Lung (tissue), 12 donors: ENCODE results near the gene KRTAP22-2. TPM values are rescaled to one million over a fixed set of nuclear protein-coding genes. Genes with fewer than 3 reads are reported as not detected.

ENCODE experiments used
- ATAC-seq: fragments of 200-7000 bp; cut with Tn5 transposase; one replicate; pipeline ENCODE4 v1.9.1; 2020; ENCODE audit warnings: moderate number of reproducible peaks; ENCODE audit not compliant: insufficient read depth, low FRiP score
- DNase-seq, 3 donors: peaks; one replicate each; pipeline ENCODE4 v3.0.0-alpha.2; 2013 to 2017
- H3K27ac ChIP-seq, 2 donors: one replicate each; pipeline ENCODE4 v1.5.1; 2013; ENCODE audit warnings: mild to moderate bottlenecking in 2 of 2, moderate library complexity in 2 of 2, control low read depth in 1 of 2, inconsistent platforms in 1 of 2, low read depth in 1 of 2, low read length in 1 of 2
- H3K27me3 ChIP-seq, 3 donors: one replicate each; pipeline ENCODE4 v1.5.1; 2013; ENCODE audit warnings: low read length in 2 of 3; ENCODE audit not compliant: control insufficient read depth in 3 of 3, insufficient read depth in 3 of 3
- H3K36me3 ChIP-seq, 4 donors: one replicate each; pipeline ENCODE4 v1.5.1; 2013; ENCODE audit warnings: low read length in 4 of 4, mild to moderate bottlenecking in 1 of 4, moderate library complexity in 1 of 4; ENCODE audit not compliant: control insufficient read depth in 4 of 4, insufficient read depth in 4 of 4
- H3K4me1 ChIP-seq, 5 donors: one replicate each; pipeline ENCODE4 v1.5.1; 2013; ENCODE audit warnings: low read length in 5 of 5, mild to moderate bottlenecking in 2 of 5, moderate library complexity in 1 of 5; ENCODE audit not compliant: control insufficient read depth in 5 of 5, insufficient read depth in 5 of 5
- H3K4me3 ChIP-seq: one replicate; pipeline ENCODE4 v1.5.1; 2013; ENCODE audit warnings: mild to moderate bottlenecking, control low read depth, moderate library complexity
- H3K9ac ChIP-seq, 2 donors: one replicate each; pipeline ENCODE4 v1.5.1; 2013; ENCODE audit warnings: low read length in 2 of 2, control low read depth in 1 of 2; ENCODE audit not compliant: insufficient read depth in 1 of 2
- H3K9me3 ChIP-seq, 4 donors: one replicate each; pipeline ENCODE4 v1.5.1; 2013; ENCODE audit warnings: low read length in 3 of 4, mild to moderate bottlenecking in 1 of 4, moderate library complexity in 1 of 4; ENCODE audit not compliant: control insufficient read depth in 4 of 4, insufficient read depth in 3 of 4
- WGBS, 2 donors: extraction: QIAGEN DNeasy Blood & Tissue Kit; methylation state at CpG; one replicate each; pipeline ENCODE4 v1.1.7; 2013; 5-methylcytosine and 5-hydroxymethylcytosine counted together
- polyA plus RNA-seq, 2 donors: library from polyadenylated mRNA; stranded (reverse); fragments of 200-250 nt; gene quantifications; one replicate each; pipeline ENCODE4 v1.2.1, GENCODE V29; 2013
- total RNA-seq, 2 donors: library from RNA; depleted of rRNA in 1 of 2; stranded (reverse); fragments of >200 nt in 1 of 2; gene quantifications; one replicate each; pipeline ENCODE4 v1.2.1, GENCODE V29; 2014 to 2021
- TF ChIP-seq, protein P1 (sequence below): IDR thresholded peaks from 2 replicates; pipeline ENCODE4 v1.5.1; 2012; ENCODE audit warnings: mild to moderate bottlenecking; ENCODE audit errors: control extremely low read depth, extremely low read depth
- donor health status: control.
- donor health status: control.
- donor health status: Bipolar disorder and iron deficiency.
- donor health status: healthy.
- donor health status: DM: yes; HTN: yes; CAD: no.

The KRTAP22-2 gene
- total and polyA plus RNA-seq, 4 donors: not detected

GRCh38 chr21:30628109-30628508 is 37.9 kb upstream of the KRTAP22-2 start:
- Histone ChIP-seq H3K9me3 (peaks cover 0 to 12% (median 2%) of the 10 kb centered on the region in 4 donors), H3K4me3 (no peak overlapping the region), H3K27ac (no peak overlapping the region), H3K36me3 (no peaks in the 10 kb centered on the region), H3K27me3 (no peaks in the 10 kb centered on the region), H3K9ac (no peak overlapping the region), H3K4me1 (no peaks in the 10 kb centered on the region)
- WGBS, 2 donors: 75 to 82% methylated on average over 4 of the region's 4 CpGs
- DNase-seq (no peak), ATAC-seq (no peak)
- TF ChIP-seq, protein P1, sequence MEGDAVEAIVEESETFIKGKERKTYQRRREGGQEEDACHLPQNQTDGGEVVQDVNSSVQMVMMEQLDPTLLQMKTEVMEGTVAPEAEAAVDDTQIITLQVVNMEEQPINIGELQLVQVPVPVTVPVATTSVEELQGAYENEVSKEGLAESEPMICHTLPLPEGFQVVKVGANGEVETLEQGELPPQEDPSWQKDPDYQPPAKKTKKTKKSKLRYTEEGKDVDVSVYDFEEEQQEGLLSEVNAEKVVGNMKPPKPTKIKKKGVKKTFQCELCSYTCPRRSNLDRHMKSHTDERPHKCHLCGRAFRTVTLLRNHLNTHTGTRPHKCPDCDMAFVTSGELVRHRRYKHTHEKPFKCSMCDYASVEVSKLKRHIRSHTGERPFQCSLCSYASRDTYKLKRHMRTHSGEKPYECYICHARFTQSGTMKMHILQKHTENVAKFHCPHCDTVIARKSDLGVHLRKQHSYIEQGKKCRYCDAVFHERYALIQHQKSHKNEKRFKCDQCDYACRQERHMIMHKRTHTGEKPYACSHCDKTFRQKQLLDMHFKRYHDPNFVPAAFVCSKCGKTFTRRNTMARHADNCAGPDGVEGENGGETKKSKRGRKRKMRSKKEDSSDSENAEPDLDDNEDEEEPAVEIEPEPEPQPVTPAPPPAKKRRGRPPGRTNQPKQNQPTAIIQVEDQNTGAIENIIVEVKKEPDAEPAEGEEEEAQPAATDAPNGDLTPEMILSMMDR: no peak

- Histone ChIP-seq H3K27ac (no peak overlapping the region), H3K9me3 (peaks cover 0 to 12% (median 2%) of the 10 kb centered on the region in 4 donors), H3K36me3 (no peaks in the 10 kb centered on the region), H3K4me1 (no peaks in the 10 kb centered on the region), H3K4me3 (no peak overlapping the region), H3K9ac (no peak overlapping the region), H3K27me3 (no peaks in the 10 kb centered on the region)
- 50 to 68% methylated on average over 4 of the region's 4 CpGs for WGBS, 2 donors
- no peak for DNase-seq
- no peak for ATAC-seq
- TF ChIP-seq, protein P1: no peak
Observed at GRCh38 chr21:30625449-30626165, 35.4 kb upstream of the KRTAP22-2 start.

DNA sequence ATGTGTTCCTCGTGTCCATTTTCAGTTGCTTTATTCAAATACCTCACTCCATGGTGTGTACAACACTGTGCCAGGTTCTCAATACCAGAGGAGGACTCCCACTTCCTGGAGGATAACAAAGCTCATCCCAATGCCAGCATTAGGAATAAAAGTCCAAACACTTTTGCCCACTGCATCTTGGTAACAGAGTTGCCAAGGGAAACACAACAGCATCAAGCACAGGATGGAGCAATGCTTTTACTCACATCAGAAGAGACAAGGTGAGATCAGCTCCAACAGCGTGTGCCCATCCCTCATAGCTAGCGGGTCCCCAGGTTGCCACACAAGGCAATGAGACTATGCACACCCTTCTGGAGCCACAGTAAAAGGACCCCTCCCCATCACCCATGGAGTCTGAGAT is 33.2 kb upstream of the KRTAP22-2 start:
- no peak for ATAC-seq
- 88 to 90% methylated on average over 3 of the region's 3 CpGs for WGBS, 2 donors
- no peak overlapping the region for H3K9ac ChIP-seq

More for the DNA sequence above, 33.2 kb upstream of the KRTAP22-2 start:
- Histone ChIP-seq H3K36me3 (no peaks in the 10 kb centered on the region), H3K4me3 (no peak overlapping the region), H3K27me3 (no peaks in the 10 kb centered on the region), H3K4me1 (no peaks in the 10 kb centered on the region), H3K27ac (no peak overlapping the region), H3K9me3 (peaks cover 0 to 12% (median 2%) of the 10 kb centered on the region in 4 donors)
- DNase-seq: no peak
- TF ChIP-seq, protein P1: no peak
